ENCODE data around the gene PDLIM7. TPM values are rescaled to one million over a fixed set of nuclear protein-coding genes. Genes with fewer than 3 reads are reported as not detected.
A peak's percentile ranks its signal among the peaks of the same experiment; 100 is the strongest.

Gene PDLIM7
- total RNA-seq, 2 donors from 2014 or later = 87.5 to 93.9 TPM

GRCh38 chr5:177475563-177476427 is 21.6 kb downstream of the PDLIM7 start:
- H3K27ac Mint-ChIP-seq = peak overlapping the region; percentile 20
- H3K27me3 Mint-ChIP-seq (ENCODE audit: low read depth) = peaks cover 7% of the 10 kb centered on the region
- DNase-seq (no peak), ATAC-seq (replicated peaks in 1 of 2) (no peak)
- H3K4me3 Mint-ChIP-seq = peak overlapping the region; percentile 33 to 38
- peaks cover 74% of the 10 kb centered on the region for H3K4me1 Mint-ChIP-seq (ENCODE audit: low read depth)
- H3K9me3 Mint-ChIP-seq = no peaks in the 10 kb centered on the region
- H3K36me3 Mint-ChIP-seq (ENCODE audit: insufficient read depth in 2 of 2) = peaks cover 4 to 7% of the 10 kb centered on the region in 2 donors

- Mint-ChIP-seq H3K27me3 (ENCODE audit: low read depth) (peaks cover 7% of the 10 kb centered on the region), H3K27ac (peak overlapping the region; percentile 20), H3K9me3 (no peaks in the 10 kb centered on the region), H3K4me3 (peak overlapping the region; percentile 85 to 90), H3K36me3 (ENCODE audit: insufficient read depth in 2 of 2) (peaks cover 4 to 9% of the 10 kb centered on the region in 2 donors), H3K4me1 (ENCODE audit: low read depth) (peaks cover 76% of the 10 kb centered on the region)
- ATAC-seq (replicated peaks in 1 of 2) (no peak), DNase-seq (no peak)
Observed at GRCh38 chr5:177474846-177475562, 22.4 kb downstream of the PDLIM7 start.

- H3K36me3 Mint-ChIP-seq (ENCODE audit: insufficient read depth in 2 of 2) = peaks cover 3 to 8% of the 10 kb centered on the region in 2 donors
- no peaks in the 10 kb centered on the region for H3K9me3 Mint-ChIP-seq
- peaks cover 7% of the 10 kb centered on the region for H3K27me3 Mint-ChIP-seq (ENCODE audit: low read depth)
- no peak for ATAC-seq (replicated peaks in 1 of 2)
- DNase-seq = no peak
- peak overlapping the region; percentile 85 to 90 for H3K4me3 Mint-ChIP-seq
- H3K27ac Mint-ChIP-seq = peak overlapping the region; percentile 47
- H3K4me1 Mint-ChIP-seq (ENCODE audit: low read depth) = peaks cover 72% of the 10 kb centered on the region
Observed at GRCh38 chr5:177474002-177474476, 23.4 kb downstream of the PDLIM7 start.

- Mint-ChIP-seq H3K36me3 (ENCODE audit: insufficient read depth in 2 of 2) (peaks cover 2 to 5% of the 10 kb centered on the region in 2 donors), H3K27ac (peak within 1 kb of the TSS; percentile 47), H3K9me3 (no peaks in the 10 kb centered on the region), H3K4me1 (ENCODE audit: low read depth) (peaks cover 67% of the 10 kb centered on the region), H3K4me3 (peak within 1 kb of the TSS; percentile 85 to 90), H3K27me3 (ENCODE audit: low read depth) (peaks cover 7% of the 10 kb centered on the region)
- ATAC-seq (replicated peaks in 1 of 2) (peak; percentile 49 to 51), DNase-seq (peak; percentile 37 to 53)
Observed at GRCh38 chr5:177473443-177474001, 23.9 kb downstream of the PDLIM7 start, which contains the start of gene DBN1. Gene DBN1, minus strand, starts transcription at chr5:177473634. Its CDS starts 113 bp downstream, at chr5:177473521.

- Mint-ChIP-seq H3K36me3 (ENCODE audit: insufficient read depth in 2 of 2) (peaks cover 2 to 5% of the 10 kb centered on the region in 2 donors), H3K27ac (peak overlapping the region; percentile 42), H3K27me3 (ENCODE audit: low read depth) (peaks cover 7% of the 10 kb centered on the region), H3K9me3 (no peaks in the 10 kb centered on the region), H3K4me1 (ENCODE audit: low read depth) (peaks cover 59% of the 10 kb centered on the region), H3K4me3 (peak overlapping the region; percentile 77 to 82)
- DNase-seq (peak; percentile 82 to 89), ATAC-seq (replicated peaks in 1 of 2) (peak; percentile 71 to 76)
Observed at GRCh38 chr5:177472460-177473442, 24.7 kb downstream of the PDLIM7 start.

- H3K27me3 Mint-ChIP-seq (ENCODE audit: low read depth) = peaks cover 7% of the 10 kb centered on the region
Observed at GRCh38 chr5:177471610-177472356, 25.6 kb downstream of the PDLIM7 start.

GRCh38 chr5:177470759-177471536 is 26.5 kb downstream of the PDLIM7 start:
- H3K4me1 Mint-ChIP-seq (ENCODE audit: low read depth) = peaks cover 46% of the 10 kb centered on the region
- H3K9me3 Mint-ChIP-seq = no peaks in the 10 kb centered on the region
- peaks cover 7% of the 10 kb centered on the region for H3K27me3 Mint-ChIP-seq (ENCODE audit: low read depth)
- no peak overlapping the region for H3K27ac Mint-ChIP-seq
- ATAC-seq (replicated peaks in 1 of 2) (no peak), DNase-seq (no peak)
- peak overlapping the region; percentile 77 to 82 for H3K4me3 Mint-ChIP-seq
- H3K36me3 Mint-ChIP-seq (ENCODE audit: insufficient read depth in 2 of 2) = peaks cover 2 to 6% of the 10 kb centered on the region in 2 donors

More at GRCh38 chr5:177471610-177472356, 25.6 kb downstream of the PDLIM7 start:
- Mint-ChIP-seq H3K36me3 (ENCODE audit: insufficient read depth in 2 of 2) (peaks cover 2 to 5% of the 10 kb centered on the region in 2 donors), H3K9me3 (no peaks in the 10 kb centered on the region), H3K27ac (peak overlapping the region; percentile 42), H3K4me1 (ENCODE audit: low read depth) (peaks cover 55% of the 10 kb centered on the region), H3K4me3 (peak overlapping the region; percentile 77 to 82)
- DNase-seq (peak; percentile 62 to 65), ATAC-seq (replicated peaks in 1 of 2) (peak; percentile 43 to 57)

GRCh38 chr5:177469750-177470525 is 27.5 kb downstream of the PDLIM7 start:
- Mint-ChIP-seq H3K36me3 (ENCODE audit: insufficient read depth in 2 of 2) (peaks cover 5 to 11% of the 10 kb centered on the region in 2 donors), H3K27ac (no peak overlapping the region), H3K4me1 (ENCODE audit: low read depth) (peaks cover 36% of the 10 kb centered on the region), H3K9me3 (peaks cover 0 to 2% of the 10 kb centered on the region in 2 donors), H3K4me3 (peak overlapping the region in 1 of 2 donors; percentile 24), H3K27me3 (ENCODE audit: low read depth) (peaks cover 7% of the 10 kb centered on the region)
- DNase-seq (no peak), ATAC-seq (replicated peaks in 1 of 2) (no peak)

- no peak overlapping the region for H3K4me3 Mint-ChIP-seq
- peaks cover 3 to 8% of the 10 kb centered on the region in 2 donors for H3K36me3 Mint-ChIP-seq (ENCODE audit: insufficient read depth in 2 of 2)
- ATAC-seq (replicated peaks in 1 of 2) (no peak), DNase-seq (no peak)
- H3K4me1 Mint-ChIP-seq (ENCODE audit: low read depth) = peaks cover 26% of the 10 kb centered on the region
- no peak overlapping the region for H3K27ac Mint-ChIP-seq
- H3K27me3 Mint-ChIP-seq (ENCODE audit: low read depth) = peaks cover 2% of the 10 kb centered on the region
- peaks cover 0 to 2% of the 10 kb centered on the region in 2 donors for H3K9me3 Mint-ChIP-seq
Observed at GRCh38 chr5:177468685-177469628, 28.4 kb downstream of the PDLIM7 start.

- peaks cover 3 to 8% of the 10 kb centered on the region in 2 donors for H3K36me3 Mint-ChIP-seq (ENCODE audit: insufficient read depth in 2 of 2)
- ATAC-seq (replicated peaks in 1 of 2) (no peak), DNase-seq (no peak)
- H3K27ac Mint-ChIP-seq = no peak overlapping the region
- no peaks in the 10 kb centered on the region for H3K27me3 Mint-ChIP-seq (ENCODE audit: low read depth)
- no peak overlapping the region for H3K4me3 Mint-ChIP-seq
- H3K9me3 Mint-ChIP-seq = peaks cover 0 to 2% of the 10 kb centered on the region in 2 donors
- peaks cover 24% of the 10 kb centered on the region for H3K4me1 Mint-ChIP-seq (ENCODE audit: low read depth)
Observed at GRCh38 chr5:177468329-177468684, 29.1 kb downstream of the PDLIM7 start.

Measured in activated T-cell treated with anti-CD3 and anti-CD28 coated beads, Interleukin-2, amount 50 U/mL, for 72 hours (primary cell).